Endothelial cell of umbilical vein (primary cell): ENCODE results near the gene NUAK1. TPM values are rescaled to one million over a fixed set of nuclear protein-coding genes. Genes with fewer than 3 reads are reported as not detected.

Experiments used
- BruUV-seq: library from RNA; stranded (reverse); fragments of 400-500 nt; replicated peaks from 2 replicates; lab custom pipeline; 2021; lab: Mats Ljungman, UMichigan
- CTCF ChIA-PET: fragments of 300-600, 350-600 bp; sonication (Branson Sonifier 250); formaldehyde crosslinking; loops from one replicate; lab custom pipeline; 2021; ENCODE audit warnings: antibody characterized with exemption, inconsistent platforms; lab: Charles Lee
- POLR2A ChIA-PET: fragments of 300-600, 350-600 bp; sonication (Branson Sonifier 250); formaldehyde crosslinking; loops from one replicate; lab custom pipeline; 2021; ENCODE audit warnings: antibody characterized with exemption, inconsistent platforms; lab: Charles Lee
- DNase-seq: peaks from one replicate; pipeline ENCODE4 v3.0.0-alpha.2; 2011; ENCODE audit warnings: low read depth, low spot score
- FAIRE-seq: peaks from 2 replicates; lab custom pipeline; 2011; peaks lifted over from hg19 to GRCh38; lab: Jason Lieb, UNC
- H2AFZ ChIP-seq: 2 replicates; pipeline ENCODE4 v1.6.0; 2012; ENCODE audit warnings: low read depth, low read length, control low read depth, inconsistent platforms
- H3K27ac ChIP-seq: 2 replicates; pipeline ENCODE4 v1.5.1; 2011; ENCODE audit warnings: low read depth, mild to moderate bottlenecking, control low read depth, low read length, moderate library complexity; ENCODE audit not compliant: insufficient read depth
- H3K27me3 ChIP-seq, 2 experiments: 2 replicates each; pipeline versions ENCODE4 v1.6.0 to v1.6.1; 2011; ENCODE audit warnings: low read length in 2 of 2, mixed read lengths in 1 of 2; ENCODE audit not compliant: control insufficient read depth in 2 of 2, insufficient read depth in 2 of 2
- H3K36me3 ChIP-seq, 2 experiments: 2 replicates in 1 of 2; 3 replicates in 1 of 2; pipeline ENCODE4 v1.5.1; 2011; ENCODE audit warnings: low read length in 2 of 2, mild to moderate bottlenecking in 1 of 2, moderate library complexity in 1 of 2; ENCODE audit not compliant: control insufficient read depth in 2 of 2, insufficient read depth in 2 of 2; ENCODE audit errors: extremely low read depth in 1 of 2
- H3K4me1 ChIP-seq: 3 replicates; pipeline ENCODE4 v1.5.1; 2011; ENCODE audit warnings: mild to moderate bottlenecking, low read length; ENCODE audit not compliant: control insufficient read depth, insufficient read depth; ENCODE audit errors: extremely low read depth
- H3K4me2 ChIP-seq: 2 replicates; pipeline ENCODE4 v1.6.1; 2011; ENCODE audit warnings: low read length, control low read depth, mixed read lengths; ENCODE audit not compliant: insufficient read depth
- H3K4me3 ChIP-seq, 3 experiments: fragments of 200-600 bp in 1 of 3; sonication (generic), shearing (Covaris generic) in 1 of 3; replicated peaks in 1 of 3; 2 replicates each; pipeline ENCODE4 v1.5.1; 2011 to 2016; ENCODE audit warnings: control low read depth in 3 of 3, low read length in 3 of 3, mild to moderate bottlenecking in 2 of 3, inconsistent platforms in 1 of 3, low read depth in 1 of 3, moderate library complexity in 1 of 3; ENCODE audit not compliant: insufficient read depth in 1 of 3
- H3K79me2 ChIP-seq: 2 replicates; pipeline ENCODE4 v1.6.0; 2012; ENCODE audit warnings: low read length, inconsistent platforms; ENCODE audit not compliant: control insufficient read depth, insufficient read depth
- H3K9ac ChIP-seq: replicated peaks from 2 replicates; pipeline ENCODE3; 2011; ENCODE audit warnings: low read length, control low read depth; ENCODE audit not compliant: insufficient read depth; ENCODE audit errors: extremely low read depth
- H3K9me1 ChIP-seq: replicated peaks from 3 replicates; pipeline ENCODE4 v1.6.0; 2011; ENCODE audit warnings: mild to moderate bottlenecking, low read length; ENCODE audit not compliant: control insufficient read depth, insufficient read depth; ENCODE audit errors: extremely low read depth
- H3K9me3 ChIP-seq: replicated peaks from 2 replicates; pipeline ENCODE4 v1.5.1; 2012; ENCODE audit warnings: low read length, inconsistent platforms; ENCODE audit not compliant: control insufficient read depth, insufficient read depth
- H4K20me1 ChIP-seq: replicated peaks from 2 replicates; pipeline ENCODE3; 2011; ENCODE audit warnings: mild to moderate bottlenecking, low read length; ENCODE audit not compliant: control insufficient read depth, insufficient read depth; ENCODE audit errors: extremely low read depth
- EZH2 ChIP-seq: IDR thresholded peaks from 2 replicates; pipeline ENCODE4 v1.6.1; 2012; ENCODE audit warnings: borderline replicate concordance, low read depth, mild to moderate bottlenecking, moderate library complexity, low read length, inconsistent platforms; ENCODE audit not compliant: severe bottlenecking
- GATA2 ChIP-seq: IDR thresholded peaks from 2 replicates; pipeline ENCODE4 v1.7.0; 2011; ENCODE audit warnings: low read depth, mild to moderate bottlenecking, moderate library complexity, mixed read lengths, low read length; ENCODE audit not compliant: insufficient read length, insufficient read depth
- JUN ChIP-seq: IDR thresholded peaks from 2 replicates; pipeline ENCODE4 v1.6.1; 2011; ENCODE audit warnings: borderline replicate concordance, low read depth; ENCODE audit not compliant: insufficient read length, insufficient read depth
- MAX ChIP-seq: IDR thresholded peaks from 2 replicates; pipeline ENCODE4 v1.6.1; 2011; ENCODE audit not compliant: insufficient read depth, insufficient read length
- MYC ChIP-seq: IDR thresholded peaks from one replicate; pipeline ENCODE4 v1.6.1; 2011; ENCODE audit warnings: mild to moderate bottlenecking, low read depth, low read length
- POLR2A ChIP-seq: IDR thresholded peaks from 2 replicates; pipeline ENCODE4 v1.6.1; 2012; ENCODE audit warnings: low read depth, mild to moderate bottlenecking, control low read depth, low read length
- POLR2AphosphoS5 ChIP-seq: IDR thresholded peaks from 2 replicates; pipeline ENCODE4 v1.6.1; 2012; ENCODE audit warnings: low read depth, mild to moderate bottlenecking, control low read depth, low read length, moderate library complexity; ENCODE audit not compliant: insufficient read depth
- dilution Hi-C: fragments of 300-500 bp; cut with MboI; formaldehyde crosslinking; loops from one replicate; pipeline ENCODE4 v1.15.0; 2019; ENCODE audit warnings: low sequenced_read_pairs; ENCODE audit not compliant: extremely low pct_ligation_motif_present
- intact Hi-C: fragments of 100-400 bp; cut with micrococcal nuclease; formaldehyde crosslinking; loops from one replicate; pipeline ENCODE4 v1.10.0; 2022
- polyA plus RNA-seq, 4 experiments: library from polyadenylated mRNA; depleted of rRNA in 3 of 4; stranded (reverse) in 3 of 4; unstranded in 1 of 4; fragments of >200 nt; gene quantifications; 2 replicates each; pipeline versions ENCODE4 v1.2.1 to v1.2.3, GENCODE V29; 2011 to 2012; ENCODE audit warnings: missing spikeins in 1 of 4
- total RNA-seq: library from RNA; stranded (reverse); gene quantifications from 2 replicates; pipeline ENCODE4 v1.2.3, GENCODE V29; 2021
- TF ChIP-seq, protein P1 (sequence below), 2 donors: IDR thresholded peaks; 1 replicate in 1 of 2; 2 replicates in 1 of 2; pipeline ENCODE4 v1.5.1; 2011; ENCODE audit warnings: low read length in 2 of 2, mild to moderate bottlenecking in 2 of 2, moderate library complexity in 2 of 2, control low read depth in 1 of 2, inconsistent platforms in 1 of 2, low read depth in 1 of 2; ENCODE audit not compliant: insufficient read depth in 1 of 2; ENCODE audit errors: extremely low read depth in 1 of 2

The NUAK1 gene
- total and polyA plus RNA-seq, 2 donors (not counting 3 experiments of a cell fraction or from before 2014, with no cell fraction given) = 34.2 to 39.7 TPM

GRCh38 chr12:106086696-106087095 is 52.1 kb downstream of the NUAK1 start:
- no peaks in the 10 kb centered on the region for H3K27me3 ChIP-seq
- no peaks in the 10 kb centered on the region for H3K9me3 ChIP-seq
- no peak for DNase-seq
- dilution Hi-C loops = no loop called here
- no peak overlapping the region for H3K4me2 ChIP-seq
- no TSS peak for BruUV-seq
- H3K27ac ChIP-seq = no peak overlapping the region
- ChIA-PET POLR2A (no interaction called here), CTCF (no interaction called here)
- H3K4me3 ChIP-seq = no peak overlapping the region
- H3K9me1 ChIP-seq = no peaks in the 10 kb centered on the region
- peaks cover 26% of the 10 kb centered on the region for H3K4me1 ChIP-seq
- no peak overlapping the region for H2AFZ ChIP-seq
- intact Hi-C loops = no loop called here
- H4K20me1 ChIP-seq = no peaks in the 10 kb centered on the region
- H3K9ac ChIP-seq = no peak overlapping the region
- no peak for FAIRE-seq
- no peaks in the 10 kb centered on the region for H3K79me2 ChIP-seq
- peaks cover 12 to 22% of the 10 kb centered on the region in 2 experiments for H3K36me3 ChIP-seq
- TF ChIP-seq, protein P1, sequence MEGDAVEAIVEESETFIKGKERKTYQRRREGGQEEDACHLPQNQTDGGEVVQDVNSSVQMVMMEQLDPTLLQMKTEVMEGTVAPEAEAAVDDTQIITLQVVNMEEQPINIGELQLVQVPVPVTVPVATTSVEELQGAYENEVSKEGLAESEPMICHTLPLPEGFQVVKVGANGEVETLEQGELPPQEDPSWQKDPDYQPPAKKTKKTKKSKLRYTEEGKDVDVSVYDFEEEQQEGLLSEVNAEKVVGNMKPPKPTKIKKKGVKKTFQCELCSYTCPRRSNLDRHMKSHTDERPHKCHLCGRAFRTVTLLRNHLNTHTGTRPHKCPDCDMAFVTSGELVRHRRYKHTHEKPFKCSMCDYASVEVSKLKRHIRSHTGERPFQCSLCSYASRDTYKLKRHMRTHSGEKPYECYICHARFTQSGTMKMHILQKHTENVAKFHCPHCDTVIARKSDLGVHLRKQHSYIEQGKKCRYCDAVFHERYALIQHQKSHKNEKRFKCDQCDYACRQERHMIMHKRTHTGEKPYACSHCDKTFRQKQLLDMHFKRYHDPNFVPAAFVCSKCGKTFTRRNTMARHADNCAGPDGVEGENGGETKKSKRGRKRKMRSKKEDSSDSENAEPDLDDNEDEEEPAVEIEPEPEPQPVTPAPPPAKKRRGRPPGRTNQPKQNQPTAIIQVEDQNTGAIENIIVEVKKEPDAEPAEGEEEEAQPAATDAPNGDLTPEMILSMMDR (IDR thresholded peaks at IDR 0.05; ENCODE audit: extremely low read depth in 1 of 2, insufficient read depth in 1 of 2, low read depth in 1 of 2, low read length in 2 of 2) = no peak
- no peak for TF ChIP-seq GATA2
- TF ChIP-seq POLR2AphosphoS5 = no peak
- TF ChIP-seq MAX = no peak
- TF ChIP-seq JUN = no peak
- TF ChIP-seq EZH2 = no peak
- TF ChIP-seq MYC = no peak
- no peak for TF ChIP-seq POLR2A
